Endothelial cell of coronary artery (primary cell): ENCODE data around the gene UQCC5. TPM values are rescaled to one million over a fixed set of nuclear protein-coding genes. Genes with fewer than 3 reads are reported as not detected.

Experiments
- total RNA-seq: library from RNA; depleted of rRNA; stranded (reverse); fragments of >200 nt; gene quantifications from 2 replicates; pipeline ENCODE4 v1.2.3, GENCODE V29; 2014

Gene UQCC5, protein sequence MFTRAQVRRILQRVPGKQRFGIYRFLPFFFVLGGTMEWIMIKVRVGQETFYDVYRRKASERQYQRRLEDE
- total RNA-seq, result 7.3 and 11.6 TPM in 2 replicates

DNA sequence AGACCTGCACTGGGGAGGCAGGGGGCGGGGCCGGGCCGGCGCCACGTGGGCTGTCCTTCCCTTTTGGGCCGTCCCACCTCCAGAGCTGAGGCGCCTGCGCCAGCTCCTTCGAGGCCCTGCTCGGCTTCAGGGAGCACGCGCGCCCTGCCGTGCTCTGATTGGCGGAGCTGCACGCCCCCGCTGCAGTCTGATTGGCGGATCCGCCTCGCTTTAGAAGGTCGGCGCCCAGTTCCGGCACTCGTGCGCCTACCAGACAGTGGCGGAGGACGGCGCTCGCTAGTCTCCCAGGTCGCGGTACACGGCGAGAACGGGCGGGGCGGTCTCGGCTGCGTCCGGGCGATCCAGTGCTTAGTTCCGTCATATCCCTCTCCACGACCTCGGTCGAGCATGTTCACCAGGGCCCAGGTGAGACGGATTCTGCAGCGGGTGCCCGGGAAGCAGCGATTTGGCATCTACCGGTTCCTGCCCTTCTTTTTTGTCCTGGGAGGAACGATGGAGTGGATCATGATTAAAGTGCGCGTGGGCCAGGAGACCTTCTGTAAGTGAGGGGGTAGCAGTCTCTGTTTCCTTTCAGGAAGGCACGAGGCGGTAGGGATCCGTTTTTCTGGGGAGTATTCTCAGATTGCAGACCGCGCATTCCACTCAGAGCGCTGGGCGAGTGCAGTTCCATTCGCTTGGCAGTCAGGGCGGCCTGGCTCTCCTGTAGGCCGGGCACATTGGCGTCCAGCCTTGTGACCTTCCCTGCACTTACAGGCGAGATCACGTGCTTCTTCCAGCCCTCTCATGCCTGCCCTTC lies at the start of gene UQCC5:
Gene UQCC5 (plus strand): TSS at position 237 of the 796 bp plus-strand sequence. CDS start 151 bp downstream, at position 388.

DNA sequence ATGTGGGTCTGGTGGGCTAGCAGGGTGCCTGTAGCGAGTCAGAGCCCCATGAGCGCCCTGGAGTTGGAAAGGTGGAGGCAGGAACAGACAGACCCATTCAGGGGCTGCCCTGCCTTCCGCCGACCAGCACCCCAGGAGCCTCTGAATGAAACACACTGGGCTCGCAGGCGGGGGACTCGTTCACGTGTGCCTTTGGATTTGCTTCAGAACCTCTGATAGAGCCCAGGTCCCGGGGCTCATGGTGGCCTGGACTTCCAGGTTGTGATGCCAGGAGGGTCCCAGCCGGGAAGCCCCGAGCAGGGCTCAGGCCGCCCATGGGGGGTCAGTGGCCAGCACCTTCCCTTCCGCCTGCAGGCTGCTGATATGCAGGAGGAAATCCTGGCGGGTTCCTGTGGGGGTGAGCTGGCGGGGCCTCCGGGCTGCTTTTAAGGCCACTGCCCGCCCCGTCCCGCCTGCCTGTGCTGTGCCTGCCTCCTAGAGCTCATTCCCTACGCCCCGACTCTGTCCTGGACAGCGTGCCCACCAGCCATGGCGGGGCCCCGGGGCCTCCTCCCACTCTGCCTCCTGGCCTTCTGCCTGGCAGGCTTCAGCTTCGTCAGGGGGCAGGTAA lies 41.4 kb upstream of the UQCC5 start, which contains the start of gene STAB1:
Gene STAB1 (plus strand): TSS at position 453 of the 610 bp plus-strand sequence. CDS start 76 bp downstream, at position 529.

DNA sequence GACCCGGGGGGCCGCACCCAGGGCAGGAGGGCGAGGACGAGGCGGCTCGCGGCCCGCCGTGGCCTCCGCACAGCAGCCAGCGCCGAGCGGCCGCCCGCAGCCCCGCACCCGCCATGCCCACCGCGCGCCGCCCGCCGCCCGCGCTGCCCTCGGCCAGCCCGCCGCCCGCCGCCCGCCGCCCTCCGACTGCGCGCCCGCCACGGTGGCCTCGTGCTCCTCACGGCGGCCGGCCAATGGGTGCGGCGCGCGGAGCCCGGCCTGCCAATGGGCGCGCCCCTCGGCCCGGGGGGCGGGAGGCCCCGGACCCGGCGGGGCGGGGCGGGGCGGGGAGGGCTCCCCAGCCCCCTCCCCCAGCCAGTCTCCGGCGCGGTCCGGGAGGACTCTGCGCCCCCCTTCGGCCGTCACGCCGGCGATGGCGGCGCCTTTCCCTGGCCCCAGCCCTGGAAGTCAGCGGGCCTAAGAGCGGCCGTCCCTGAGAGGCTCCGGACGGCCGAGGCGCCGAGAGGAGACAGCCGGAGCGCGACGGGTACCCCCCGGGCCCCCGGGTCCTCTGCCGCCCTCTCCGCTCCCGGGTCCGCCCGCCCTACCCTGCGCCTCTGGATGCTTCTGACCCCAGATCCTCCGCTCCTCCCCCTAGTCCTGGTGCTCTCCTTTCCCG lies 2.7 kb upstream of the UQCC5 start, which contains the start of gene NT5DC2:
Gene NT5DC2 (minus strand): TSS at position 235 of the 658 bp plus-strand sequence. CDS start 120 bp downstream, at position 115.

Other genes with a start within 250 kb of the UQCC5 start
- 11.0 and 21.1 TPM in 2 replicates for gene GLYCTK, start 248.8 kb upstream of the UQCC5 start, total RNA-seq
- 1.8 and 5.2 TPM in 2 replicates for gene DNAH1, start 220.3 kb upstream of the UQCC5 start, total RNA-seq
- gene BAP1, start 126.6 kb upstream of the UQCC5 start, total RNA-seq, result 67.0 and 70.7 TPM in 2 replicates
- 2.3 and 3.2 TPM in 2 replicates for gene PHF7, start 125.9 kb upstream of the UQCC5 start, total RNA-seq
- 27.2 and 32.0 TPM in 2 replicates for gene SEMA3G, start 91.5 kb upstream of the UQCC5 start, total RNA-seq
- 0.18 and 0.19 TPM in 2 replicates for gene TNNC1, start 82.6 kb upstream of the UQCC5 start, total RNA-seq
- gene NISCH, start 81.0 kb upstream of the UQCC5 start, total RNA-seq, result 75.7 and 110 TPM in 2 replicates
- 218 and 278 TPM in 2 replicates for gene STAB1, start 41.3 kb upstream of the UQCC5 start, total RNA-seq
- 61.9 and 80.4 TPM in 2 replicates for gene NT5DC2, start 2.7 kb upstream of the UQCC5 start, total RNA-seq
- gene PBRM1, start 149.3 kb downstream of the UQCC5 start, total RNA-seq, result 50.8 and 60.8 TPM in 2 replicates
- gene GNL3, start 149.4 kb downstream of the UQCC5 start, total RNA-seq, result 121 and 123 TPM in 2 replicates
- 60.3 and 96.1 TPM in 2 replicates for gene GLT8D1, start 169.2 kb downstream of the UQCC5 start, total RNA-seq
- gene SPCS1, start 169.5 kb downstream of the UQCC5 start, total RNA-seq, result 34.4 and 36.6 TPM in 2 replicates
- 14.8 and 18.7 TPM in 2 replicates for gene NEK4, start 234.3 kb downstream of the UQCC5 start, total RNA-seq
- gene ITIH1, start 241.0 kb downstream of the UQCC5 start, total RNA-seq, result not detected in 2 replicates